ENCODE data around the gene MAGT1. TPM values are rescaled to one million over a fixed set of nuclear protein-coding genes. Genes with fewer than 3 reads are reported as not detected.

Gene MAGT1
- polyA plus RNA-seq, 1 of the 3 experiments (the other 2 are of a cell fraction): 24.1 TPM

DNA sequence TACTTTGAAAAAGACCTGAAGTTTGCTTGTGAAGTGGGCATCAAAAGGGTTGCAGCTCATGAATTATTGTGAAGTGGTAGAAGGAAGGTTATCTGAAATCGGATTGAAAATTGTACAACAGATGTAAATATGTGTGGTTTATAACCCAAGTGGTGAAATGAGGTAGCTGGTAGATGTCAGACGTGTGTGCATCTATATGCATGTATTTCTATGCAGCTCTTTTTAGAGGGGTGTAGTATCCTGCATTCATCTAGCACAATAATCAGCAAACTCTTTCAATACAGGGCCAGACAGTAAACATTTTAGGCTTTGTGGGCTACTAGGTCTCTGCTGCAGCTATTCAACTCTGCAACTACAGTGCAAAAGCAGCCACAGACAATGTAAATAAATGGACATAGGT is 118.6 kb downstream of the MAGT1 start:
- Histone ChIP-seq H3K27ac (ENCODE audit: low read depth in 2 of 2, low read length in 1 of 2) (no peak overlapping the region), H3K79me2 (ENCODE audit: insufficient read depth) (peaks cover 100% of the 10 kb centered on the region), H3K9ac (no peak overlapping the region), H3K4me3 (ENCODE audit: low read depth in 2 of 2, low read length in 1 of 2) (no peak overlapping the region), H3K27me3 (ENCODE audit: insufficient read depth) (no peaks in the 10 kb centered on the region), H2AFZ (ENCODE audit: low read depth) (no peak overlapping the region), H3K9me3 (no peaks in the 10 kb centered on the region), H3F3A (replicated peaks; ENCODE audit: insufficient read depth) (peaks cover 2% of the 10 kb centered on the region), H3K9me2 (no peaks in the 10 kb centered on the region), H3K4me1 (ENCODE audit: control insufficient read depth in 1 of 2, insufficient read depth in 2 of 2, low read depth in 1 of 2, low read length in 1 of 2) (no peaks in the 10 kb centered on the region), H3K36me3 (replicated peaks in 1 of 2; ENCODE audit: control insufficient read depth in 1 of 2, insufficient read depth in 2 of 2, low read length in 1 of 2) (peaks cover 0 to 6% of the 10 kb centered on the region in 2 experiments), H3K4me2 (no peak overlapping the region), H4K20me1 (ENCODE audit: insufficient read depth) (peaks cover 100% of the 10 kb centered on the region)
- DNase-seq: no peak
- TF ChIP-seq TEAD4 (IDR thresholded peaks at IDR 0.05; ENCODE audit: borderline replicate concordance, insufficient read depth): no peak
- no peak for TF ChIP-seq FOXM1 (IDR thresholded peaks at IDR 0.05; ENCODE audit: low read depth)
- TF ChIP-seq RXRA (IDR thresholded peaks at IDR 0.05; ENCODE audit: borderline replicate concordance, low read depth): no peak
- TF ChIP-seq RCOR1 (IDR thresholded peaks at IDR 0.05; ENCODE audit: low read length): no peak
- TF ChIP-seq CHD2 (IDR thresholded peaks at IDR 0.05; ENCODE audit: low read length, partially characterized antibody): no peak
- TF ChIP-seq GATA2 (CRISPR knock-in tag; IDR thresholded peaks at IDR 0.05): no peak
- TF ChIP-seq RAD21 (IDR thresholded peaks at IDR 0.05; ENCODE audit: low read length): no peak
- no peak for TF ChIP-seq FOXJ3 (CRISPR knock-in tag; IDR thresholded peaks at IDR 0.05)
- TF ChIP-seq, protein P1, sequence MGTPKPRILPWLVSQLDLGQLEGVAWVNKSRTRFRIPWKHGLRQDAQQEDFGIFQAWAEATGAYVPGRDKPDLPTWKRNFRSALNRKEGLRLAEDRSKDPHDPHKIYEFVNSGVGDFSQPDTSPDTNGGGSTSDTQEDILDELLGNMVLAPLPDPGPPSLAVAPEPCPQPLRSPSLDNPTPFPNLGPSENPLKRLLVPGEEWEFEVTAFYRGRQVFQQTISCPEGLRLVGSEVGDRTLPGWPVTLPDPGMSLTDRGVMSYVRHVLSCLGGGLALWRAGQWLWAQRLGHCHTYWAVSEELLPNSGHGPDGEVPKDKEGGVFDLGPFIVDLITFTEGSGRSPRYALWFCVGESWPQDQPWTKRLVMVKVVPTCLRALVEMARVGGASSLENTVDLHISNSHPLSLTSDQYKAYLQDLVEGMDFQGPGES (IDR thresholded peaks at IDR 0.05; ENCODE audit: low read depth, low read length): no peak
- TF ChIP-seq, protein P2, sequence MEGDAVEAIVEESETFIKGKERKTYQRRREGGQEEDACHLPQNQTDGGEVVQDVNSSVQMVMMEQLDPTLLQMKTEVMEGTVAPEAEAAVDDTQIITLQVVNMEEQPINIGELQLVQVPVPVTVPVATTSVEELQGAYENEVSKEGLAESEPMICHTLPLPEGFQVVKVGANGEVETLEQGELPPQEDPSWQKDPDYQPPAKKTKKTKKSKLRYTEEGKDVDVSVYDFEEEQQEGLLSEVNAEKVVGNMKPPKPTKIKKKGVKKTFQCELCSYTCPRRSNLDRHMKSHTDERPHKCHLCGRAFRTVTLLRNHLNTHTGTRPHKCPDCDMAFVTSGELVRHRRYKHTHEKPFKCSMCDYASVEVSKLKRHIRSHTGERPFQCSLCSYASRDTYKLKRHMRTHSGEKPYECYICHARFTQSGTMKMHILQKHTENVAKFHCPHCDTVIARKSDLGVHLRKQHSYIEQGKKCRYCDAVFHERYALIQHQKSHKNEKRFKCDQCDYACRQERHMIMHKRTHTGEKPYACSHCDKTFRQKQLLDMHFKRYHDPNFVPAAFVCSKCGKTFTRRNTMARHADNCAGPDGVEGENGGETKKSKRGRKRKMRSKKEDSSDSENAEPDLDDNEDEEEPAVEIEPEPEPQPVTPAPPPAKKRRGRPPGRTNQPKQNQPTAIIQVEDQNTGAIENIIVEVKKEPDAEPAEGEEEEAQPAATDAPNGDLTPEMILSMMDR (IDR thresholded peaks at IDR 0.05): no peak
- TF ChIP-seq, protein P3, sequence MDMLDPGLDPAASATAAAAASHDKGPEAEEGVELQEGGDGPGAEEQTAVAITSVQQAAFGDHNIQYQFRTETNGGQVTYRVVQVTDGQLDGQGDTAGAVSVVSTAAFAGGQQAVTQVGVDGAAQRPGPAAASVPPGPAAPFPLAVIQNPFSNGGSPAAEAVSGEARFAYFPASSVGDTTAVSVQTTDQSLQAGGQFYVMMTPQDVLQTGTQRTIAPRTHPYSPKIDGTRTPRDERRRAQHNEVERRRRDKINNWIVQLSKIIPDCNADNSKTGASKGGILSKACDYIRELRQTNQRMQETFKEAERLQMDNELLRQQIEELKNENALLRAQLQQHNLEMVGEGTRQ (IDR thresholded peaks at IDR 0.05; ENCODE audit: borderline replicate concordance, low read depth, low read length): no peak
- TF ChIP-seq TCF12 (IDR thresholded peaks at IDR 0.05): no peak
- no peak for TF ChIP-seq GABPA (IDR thresholded peaks at IDR 0.05; ENCODE audit: low read depth)
- TF ChIP-seq RFX5 (IDR thresholded peaks at IDR 0.05; ENCODE audit: low read length): no peak
- TF ChIP-seq, protein P4, sequence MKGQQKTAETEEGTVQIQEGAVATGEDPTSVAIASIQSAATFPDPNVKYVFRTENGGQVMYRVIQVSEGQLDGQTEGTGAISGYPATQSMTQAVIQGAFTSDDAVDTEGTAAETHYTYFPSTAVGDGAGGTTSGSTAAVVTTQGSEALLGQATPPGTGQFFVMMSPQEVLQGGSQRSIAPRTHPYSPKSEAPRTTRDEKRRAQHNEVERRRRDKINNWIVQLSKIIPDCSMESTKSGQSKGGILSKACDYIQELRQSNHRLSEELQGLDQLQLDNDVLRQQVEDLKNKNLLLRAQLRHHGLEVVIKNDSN (IDR thresholded peaks at IDR 0.05; ENCODE audit: borderline replicate concordance, low read depth): no peak
- TF ChIP-seq MEF2A (IDR thresholded peaks at IDR 0.05; ENCODE audit: borderline replicate concordance, low read depth): no peak
- no peak for TF ChIP-seq YY1 (IDR thresholded peaks at IDR 0.05; ENCODE audit: low read depth)
- CTCF ChIA-PET: no interaction called here
- 71% methylated on average over 2 of the region's 2 CpGs for WGBS (ENCODE audit: low lambda C conversion rate)
- POLR2A ChIA-PET: no interaction called here

Small RNAs within 50 kb of the gene (small RNA-seq; reads per million reads assigned to genes)
- gene RN7SL460P: 0 reads per million in 7 experiments
- gene RNU6-854P: 0 reads per million in 7 experiments

Other genes starting within 250 kb of the MAGT1 start
- 27.6 and 40.0 TPM in 2 replicates for gene ATRX, start 109.2 kb downstream of the MAGT1 start, polyA plus RNA-seq (2012; rRNA removed)
- 1,029 and 1,399 TPM in 2 replicates for gene COX7B, start 4.0 kb upstream of the MAGT1 start, polyA plus RNA-seq (2012; rRNA removed)
- 1.7 and 2.5 TPM in 2 replicates for gene ATP7A, start 15.3 kb upstream of the MAGT1 start, polyA plus RNA-seq (2012; rRNA removed)
- not detected in 2 replicates for gene PGAM4, start 74.2 kb upstream of the MAGT1 start, polyA plus RNA-seq (2012; rRNA removed)
- 260 and 405 TPM in 2 replicates for gene PGK1, start 208.8 kb upstream of the MAGT1 start, polyA plus RNA-seq (2012; rRNA removed)
- 11.6 and 12.5 TPM in 2 replicates for gene TAF9B, start 244.2 kb upstream of the MAGT1 start, polyA plus RNA-seq (2012; rRNA removed)